Fibroblast of upper back skin (primary cell): ENCODE results near the gene C22orf15.

ENCODE experiments used
- DNase-seq: peaks from one replicate; pipeline ENCODE4 v3.0.0-alpha.2; 2013

The C22orf15 gene

DNA sequence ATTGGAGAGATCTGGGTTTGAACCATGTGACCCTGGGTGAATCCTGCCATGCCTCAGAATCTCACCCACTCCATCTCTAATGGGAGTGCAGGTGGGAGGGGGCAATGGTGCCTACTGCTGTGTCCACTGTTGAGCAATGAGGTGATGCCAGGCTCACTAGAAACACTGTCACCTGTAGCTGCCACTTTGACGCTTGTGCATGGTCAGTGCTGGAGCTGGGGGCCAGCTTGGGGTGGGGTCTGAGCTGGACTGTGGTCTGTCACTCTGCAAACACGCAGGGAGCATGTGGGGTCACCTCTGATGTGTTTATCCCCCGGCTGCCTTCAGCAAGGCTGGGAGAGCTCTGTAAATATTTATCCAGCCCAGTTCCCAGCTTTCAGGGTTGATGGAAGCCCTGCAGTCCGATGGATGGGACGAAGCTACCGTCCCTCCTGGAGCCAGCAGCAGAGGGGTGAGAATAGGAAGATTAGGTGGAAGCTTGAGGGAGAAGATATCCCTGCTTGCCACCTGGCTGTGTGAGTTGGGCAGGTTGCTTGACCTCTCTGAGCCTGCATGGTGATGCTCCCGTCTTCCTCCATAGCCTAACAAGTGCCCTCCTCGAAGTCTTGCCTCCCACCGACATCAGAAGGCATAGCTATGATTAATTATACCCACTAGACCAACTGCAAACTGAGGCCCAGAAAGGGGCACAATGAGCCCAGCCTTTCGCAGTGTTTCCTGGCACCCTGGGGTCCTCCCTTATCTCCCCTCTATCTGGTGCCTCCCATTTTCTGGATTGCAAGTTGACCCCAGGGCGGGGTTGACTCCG lies 11.5 kb downstream of the C22orf15 start:
- no peak for DNase-seq

DNA sequence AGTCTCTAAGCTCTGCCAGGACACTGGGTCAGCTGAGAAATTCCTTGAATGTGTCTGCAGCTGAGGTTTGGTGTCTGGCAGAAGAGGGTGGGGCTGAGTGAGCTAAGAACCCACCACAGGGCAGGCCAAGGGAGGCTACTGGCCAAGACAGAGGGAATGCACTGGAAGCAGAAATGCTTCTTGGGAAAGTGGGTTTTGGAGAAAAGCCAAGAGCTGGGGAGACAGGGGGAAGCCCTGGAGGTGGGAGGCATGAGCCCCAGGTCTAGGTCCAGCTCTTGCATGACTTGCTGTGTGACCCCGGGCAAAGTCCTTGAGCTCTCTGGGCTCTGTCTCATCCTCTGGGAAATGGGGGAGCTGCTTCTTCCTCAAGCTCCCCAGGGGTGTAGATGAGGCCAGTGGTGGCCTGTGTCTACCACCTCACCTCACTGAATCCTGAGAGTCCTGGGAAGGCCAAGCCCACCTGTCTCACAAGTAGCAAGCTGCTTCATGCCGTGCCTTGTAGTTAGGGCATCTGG lies 12.2 kb downstream of the C22orf15 start:
- DNase-seq, result peak; percentile 56

- DNase-seq, result no peak
Measured at GRCh38 chr22:23775779-23776375, 13.1 kb downstream of the C22orf15 start.

GRCh38 chr22:23777776-23778576 lies 15.2 kb downstream of the C22orf15 start:
- no peak for DNase-seq

- no peak for DNase-seq
Measured at GRCh38 chr22:23778577-23778900, 15.7 kb downstream of the C22orf15 start.

- DNase-seq, result no peak
Measured at GRCh38 chr22:23779083-23779482, 16.3 kb downstream of the C22orf15 start.

- no peak for DNase-seq
Measured at GRCh38 chr22:23779731-23780130, 16.9 kb downstream of the C22orf15 start.

DNA sequence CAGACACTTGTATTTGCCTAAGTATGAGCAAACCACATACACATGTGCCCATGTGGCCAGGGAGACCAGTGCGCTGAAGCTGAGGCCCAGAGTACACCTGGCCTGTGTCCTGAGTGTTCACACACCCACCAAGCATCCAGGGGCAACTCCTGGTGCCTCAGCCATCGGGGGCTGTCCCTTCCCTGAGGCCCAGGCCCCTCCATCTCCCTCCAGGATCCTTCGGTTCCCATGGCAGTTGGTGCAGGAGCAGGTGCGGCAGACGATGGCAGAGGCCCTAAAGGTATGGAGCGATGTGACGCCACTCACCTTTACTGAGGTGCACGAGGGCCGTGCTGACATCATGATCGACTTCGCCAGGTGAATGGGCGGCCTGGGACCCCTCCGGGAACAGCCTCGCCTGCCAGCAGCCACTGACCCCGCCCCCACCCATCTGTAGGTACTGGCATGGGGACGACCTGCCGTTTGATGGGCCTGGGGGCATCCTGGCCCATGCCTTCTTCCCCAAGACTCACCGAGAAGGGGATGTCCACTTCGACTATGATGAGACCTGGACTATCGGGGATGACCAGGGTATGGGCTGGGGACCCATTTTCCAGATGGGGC lies 17.5 kb downstream of the C22orf15 start:
- no peak for DNase-seq

DNA sequence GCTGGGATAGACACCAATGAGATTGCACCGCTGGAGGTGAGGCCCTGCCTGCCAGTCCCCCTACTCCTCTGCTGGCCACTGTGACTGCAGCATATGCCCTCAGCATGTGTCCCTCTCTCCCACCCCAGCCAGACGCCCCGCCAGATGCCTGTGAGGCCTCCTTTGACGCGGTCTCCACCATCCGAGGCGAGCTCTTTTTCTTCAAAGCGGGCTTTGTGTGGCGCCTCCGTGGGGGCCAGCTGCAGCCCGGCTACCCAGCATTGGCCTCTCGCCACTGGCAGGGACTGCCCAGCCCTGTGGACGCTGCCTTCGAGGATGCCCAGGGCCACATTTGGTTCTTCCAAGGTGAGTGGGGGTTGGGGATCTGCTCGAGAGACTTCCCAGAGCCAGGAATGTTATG lies 18.3 kb downstream of the C22orf15 start:
- no peak for DNase-seq

DNA sequence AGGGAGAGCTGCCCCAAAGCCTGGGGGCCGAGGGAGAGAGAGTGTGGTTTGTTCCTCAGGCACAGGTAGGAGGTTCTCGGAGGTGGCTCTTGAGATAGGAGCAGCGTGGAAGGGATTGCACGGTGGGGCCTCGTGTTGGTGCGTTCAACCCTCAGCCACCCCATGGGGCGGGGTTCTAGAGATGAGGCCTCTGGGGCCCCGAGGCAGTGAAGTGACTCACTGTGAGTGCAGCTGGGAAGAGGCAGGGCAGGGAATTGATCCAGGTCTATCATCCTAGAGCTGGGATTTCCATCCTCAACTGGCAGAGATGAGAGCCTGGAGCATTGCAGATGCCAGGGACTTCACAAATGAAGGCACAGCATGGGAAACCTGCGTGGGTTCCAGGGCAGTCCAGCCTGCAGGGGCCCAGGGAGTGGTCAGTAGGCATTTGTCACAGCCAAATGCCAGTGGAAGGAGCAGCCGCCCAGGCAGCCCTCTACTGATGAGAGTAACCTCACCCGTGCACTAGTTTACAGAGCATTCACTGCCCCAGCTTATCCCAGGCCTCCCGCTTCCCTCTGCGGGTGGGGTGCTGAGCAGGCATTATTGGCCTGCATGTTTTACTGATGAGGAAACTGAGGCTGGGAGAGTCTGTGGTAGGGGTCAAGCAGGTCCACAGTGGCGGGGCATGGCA lies 18.9 kb downstream of the C22orf15 start:
- DNase-seq, result peak; percentile 61

- DNase-seq, result no peak
Measured at GRCh38 chr22:23782252-23782651, 19.5 kb downstream of the C22orf15 start.

GRCh38 chr22:23782703-23783102 lies 19.9 kb downstream of the C22orf15 start:
- no peak for DNase-seq

DNA sequence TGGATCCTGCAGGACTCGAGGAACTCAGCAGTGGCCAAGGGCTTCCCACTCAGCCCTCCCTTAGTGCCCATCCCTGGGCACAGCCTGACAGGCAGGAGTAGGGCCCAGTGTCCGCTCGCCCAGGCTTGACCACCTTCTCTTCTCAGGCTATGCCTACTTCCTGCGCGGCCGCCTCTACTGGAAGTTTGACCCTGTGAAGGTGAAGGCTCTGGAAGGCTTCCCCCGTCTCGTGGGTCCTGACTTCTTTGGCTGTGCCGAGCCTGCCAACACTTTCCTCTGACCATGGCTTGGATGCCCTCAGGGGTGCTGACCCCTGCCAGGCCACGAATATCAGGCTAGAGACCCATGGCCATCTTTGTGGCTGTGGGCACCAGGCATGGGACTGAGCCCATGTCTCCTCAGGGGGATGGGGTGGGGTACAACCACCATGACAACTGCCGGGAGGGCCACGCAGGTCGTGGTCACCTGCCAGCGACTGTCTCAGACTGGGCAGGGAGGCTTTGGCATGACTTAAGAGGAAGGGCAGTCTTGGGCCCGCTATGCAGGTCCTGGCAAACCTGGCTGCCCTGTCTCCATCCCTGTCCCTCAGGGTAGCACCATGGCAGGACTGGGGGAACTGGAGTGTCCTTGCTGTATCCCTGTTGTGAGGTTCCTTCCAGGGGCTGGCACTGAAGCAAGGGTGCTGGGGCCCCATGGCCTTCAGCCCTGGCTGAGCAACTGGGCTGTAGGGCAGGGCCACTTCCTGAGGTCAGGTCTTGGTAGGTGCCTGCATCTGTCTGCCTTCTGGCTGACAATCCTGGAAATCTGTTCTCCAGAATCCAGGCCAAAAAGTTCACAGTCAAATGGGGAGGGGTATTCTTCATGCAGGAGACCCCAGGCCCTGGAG lies 20.7 kb downstream of the C22orf15 start:
- DNase-seq, result no peak

DNA sequence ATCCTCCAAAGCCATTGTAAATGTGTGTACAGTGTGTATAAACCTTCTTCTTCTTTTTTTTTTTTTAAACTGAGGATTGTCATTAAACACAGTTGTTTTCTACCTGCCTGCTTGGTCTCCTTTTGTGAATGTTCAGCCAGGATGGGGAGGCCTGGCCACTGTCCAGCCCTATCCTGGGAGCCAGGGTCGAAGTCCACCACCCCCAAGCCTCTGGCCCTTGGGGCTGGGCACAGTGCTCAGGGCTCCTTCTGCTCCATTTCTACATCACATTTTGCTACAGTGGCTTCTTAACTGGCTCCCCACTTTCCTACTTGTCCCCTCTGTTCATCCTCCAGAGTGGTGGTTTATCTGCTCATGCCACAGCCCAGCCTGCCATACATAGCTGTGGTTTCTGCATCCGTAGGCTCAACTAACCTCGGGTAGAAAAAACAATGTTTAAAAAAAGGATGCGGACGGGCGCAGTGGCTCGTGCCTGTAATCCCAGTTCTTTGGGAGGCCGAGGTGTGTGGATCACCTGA lies 21.5 kb downstream of the C22orf15 start:
- no peak for DNase-seq

GRCh38 chr22:23786261-23786710 lies 23.5 kb downstream of the C22orf15 start:
- no peak for DNase-seq

GRCh38 chr22:23786752-23787599 lies 24.2 kb downstream of the C22orf15 start, which contains the start of gene SMARCB1:
Gene SMARCB1 (plus strand): TSS chr22:23786966. CDS start chr22:23787170, 204 bp downstream.
- peak; percentile 91 for DNase-seq

GRCh38 chr22:23787600-23787896 lies 24.8 kb downstream of the C22orf15 start:
- no peak for DNase-seq

- no peak for DNase-seq
Measured at GRCh38 chr22:23787910-23788309, 25.1 kb downstream of the C22orf15 start.

DNA sequence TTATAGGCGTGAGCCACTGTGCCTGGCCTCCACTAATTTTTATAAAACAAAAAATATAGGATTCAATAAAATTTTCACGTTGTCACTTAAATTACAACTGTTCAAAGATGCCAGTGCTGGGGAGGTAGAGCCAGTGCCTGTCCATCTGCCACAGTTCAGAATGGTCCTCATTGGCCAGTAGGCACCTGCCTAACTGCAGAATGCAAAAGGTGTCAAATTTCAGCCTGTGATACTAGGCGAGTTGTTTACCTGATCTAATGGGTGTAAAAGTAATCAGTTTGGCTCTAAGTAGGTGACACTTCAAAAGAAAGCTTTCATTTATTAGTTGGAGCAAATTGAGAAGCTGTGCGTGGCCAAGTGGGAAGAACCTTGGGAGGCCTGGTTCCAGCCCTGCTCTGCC lies 26.3 kb downstream of the C22orf15 start:
- DNase-seq, result no peak

- DNase-seq, result no peak
Measured at GRCh38 chr22:23789638-23790037, 26.8 kb downstream of the C22orf15 start.
